HepG2 (cell line): ENCODE data around the gene HEPACAM. TPM values are rescaled to one million over a fixed set of nuclear protein-coding genes. Genes with fewer than 3 reads are reported as not detected.

Experiments used
- EP300 ChIP-seq, 3 experiments: sonication (generic) in 1 of 3; formaldehyde crosslinking in 1 of 3; IDR thresholded peaks; 2 replicates each; pipeline versions ENCODE4 v1.5.1 to v1.6.1; 2011 to 2020; ENCODE audit warnings: low read depth in 2 of 3, low read length in 2 of 3, borderline replicate concordance in 1 of 3, improper control_type of control experiment in 1 of 3, mild to moderate bottlenecking in 1 of 3, missing genetic modification reagents in 1 of 3, moderate library complexity in 1 of 3
- GRHL1 ChIP-seq: sonication (generic); formaldehyde crosslinking; conservative IDR thresholded peaks from 2 replicates; pipeline ENCODE4 v1.8.0; 2022; ENCODE audit warnings: missing genetic modification reagents
- HIC2 ChIP-seq: sonication (generic); formaldehyde crosslinking; IDR thresholded peaks from 2 replicates; pipeline ENCODE4 v1.9.0; 2022; ENCODE audit warnings: low read depth, missing genetic modification reagents
- KIAA2018 ChIP-seq: sonication (generic); formaldehyde crosslinking; IDR thresholded peaks from 2 replicates; pipeline ENCODE4 v1.5.0; 2020; ENCODE audit warnings: mild to moderate bottlenecking, missing genetic modification reagents, borderline replicate concordance
- MEF2D ChIP-seq: sonication (generic); formaldehyde crosslinking; IDR thresholded peaks from 2 replicates; pipeline ENCODE4 v1.5.1; 2020; ENCODE audit warnings: mild to moderate bottlenecking, missing genetic modification reagents
- MIER2 ChIP-seq: IDR thresholded peaks from 2 replicates; pipeline ENCODE4 v1.6.1; 2016; ENCODE audit warnings: missing biosample characterization, missing genetic modification reagents
- SAFB2 ChIP-seq: sonication (generic); formaldehyde crosslinking; IDR thresholded peaks from 2 replicates; pipeline ENCODE4 v1.5.1; 2020; ENCODE audit warnings: missing genetic modification reagents, low read depth, mild to moderate bottlenecking, borderline replicate concordance
- SAP130 ChIP-seq: IDR thresholded peaks from 2 replicates; pipeline ENCODE4 v1.6.1; 2016; ENCODE audit warnings: low read depth
- ZBTB3 ChIP-seq: sonication (generic); formaldehyde crosslinking; IDR thresholded peaks from 2 replicates; pipeline ENCODE4 v1.4.0; 2020; ENCODE audit warnings: low read depth, mild to moderate bottlenecking, moderate library complexity, missing genetic modification reagents, borderline replicate concordance
- ZNF251 ChIP-seq: sonication (generic); formaldehyde crosslinking; IDR thresholded peaks from 2 replicates; pipeline ENCODE4 v1.9.0; 2021; ENCODE audit warnings: mild to moderate bottlenecking, missing genetic modification reagents
- ZNF282 ChIP-seq: fragments of 450-650 bp; IDR thresholded peaks from 2 replicates; pipeline ENCODE4 v1.6.1; 2018; ENCODE audit not compliant: partially characterized antibody
- ZNF484 ChIP-seq: sonication (generic); formaldehyde crosslinking; IDR thresholded peaks from 2 replicates; pipeline ENCODE4 v1.5.1; 2020; ENCODE audit warnings: mild to moderate bottlenecking, low read depth, missing genetic modification reagents, borderline replicate concordance
- ZNF558 ChIP-seq: sonication (generic); formaldehyde crosslinking; IDR thresholded peaks from 2 replicates; pipeline ENCODE4 v1.9.0; 2022; ENCODE audit warnings: mild to moderate bottlenecking, missing genetic modification reagents, borderline replicate concordance
- ZNF570 ChIP-seq: sonication (generic); formaldehyde crosslinking; IDR thresholded peaks from 2 replicates; pipeline ENCODE4 v1.4.0; 2020; ENCODE audit warnings: mild to moderate bottlenecking, missing genetic modification reagents, borderline replicate concordance
- ZNF619 ChIP-seq: sonication (generic); formaldehyde crosslinking; IDR thresholded peaks from 2 replicates; pipeline ENCODE4 v1.4.0; 2020; ENCODE audit warnings: mild to moderate bottlenecking, missing genetic modification reagents
- ZNF709 ChIP-seq: sonication (generic); formaldehyde crosslinking; IDR thresholded peaks from 2 replicates; pipeline ENCODE4 v1.5.0; 2020; ENCODE audit warnings: mild to moderate bottlenecking, missing genetic modification reagents
- ZSCAN31 ChIP-seq: sonication (generic); formaldehyde crosslinking; IDR thresholded peaks from 2 replicates; pipeline ENCODE4 v1.5.0; 2020; ENCODE audit warnings: low read depth, mild to moderate bottlenecking, missing genetic modification reagents
- polyA plus RNA-seq, 8 experiments: library from polyadenylated mRNA; depleted of rRNA in 3 of 8; stranded (reverse) in 7 of 8; unstranded in 1 of 8; fragments of >200 nt; fragmentation: Illumina TruSeq in 4 of 8; extraction: Trizol in 4 of 8; gene quantifications; 2 replicates each; pipeline versions ENCODE4 v1.2.1 to v1.2.3, GENCODE V29; 2011 to 2016; ENCODE audit warnings: low read depth in 4 of 8, missing spikeins in 1 of 8, mixed read lengths in 1 of 8; ENCODE audit not compliant: insufficient read depth in 1 of 8
- total RNA-seq, 5 experiments: library from RNA; depleted of rRNA; stranded (reverse); fragments of >200 nt; fragmentation: Illumina TruSeq; extraction: Trizol; gene quantifications; 2 replicates each; pipeline ENCODE4 v1.2.3, GENCODE V29; 2016; ENCODE audit warnings: low read depth in 1 of 5

Gene HEPACAM
- total and polyA plus RNA-seq, 2 of the 13 experiments (the other 11 are each of a cell fraction or from before 2014, with no cell fraction given): 66.9 to 121 TPM

GRCh38 chr11:124882339-124883071 is 53.3 kb downstream of the HEPACAM start (continued):
- no peak for TF ChIP-seq HIC2 (CRISPR knock-in tag)
- no peak for TF ChIP-seq ZNF484 (CRISPR knock-in tag)
- TF ChIP-seq ZNF558 (CRISPR knock-in tag): no peak; the same call in 1 of the 2 replicates
- TF ChIP-seq MIER2 (CRISPR knock-in tag): 0 out of 2 replicates have a peak, but pooled peaks have one; percentile 6
- no peak for TF ChIP-seq ZSCAN31 (CRISPR knock-in tag)
- no peak for TF ChIP-seq SAFB2 (CRISPR knock-in tag)
- TF ChIP-seq ZNF282: no peak
- no peak for TF ChIP-seq ZNF619 (CRISPR knock-in tag)
- TF ChIP-seq EP300 (IDR thresholded peaks at IDR 0.05; ENCODE audit: low read depth in 2 of 2, low read length in 2 of 2): peak in 1 of 2 experiments; percentile 78; a peak in 2 of 4 replicates
- TF ChIP-seq EP300 (CRISPR knock-in tag; IDR thresholded peaks at IDR 0.05; ENCODE audit: borderline replicate concordance): no peak
- TF ChIP-seq GRHL1 (CRISPR knock-in tag): no peak
- peak; percentile 44 for TF ChIP-seq SAP130 (CRISPR knock-in tag)
- no peak for TF ChIP-seq ZNF709 (CRISPR knock-in tag)
- no peak for TF ChIP-seq ZNF251 (CRISPR knock-in tag)
- no peak for TF ChIP-seq KIAA2018 (CRISPR knock-in tag)
- TF ChIP-seq ZNF570 (CRISPR knock-in tag): no peak
- no peak for TF ChIP-seq ZBTB3
- peak; percentile 55; the same call in 1 of the 2 replicates for TF ChIP-seq MEF2D (CRISPR knock-in tag)
